Renal pelvis (tissue), 4 donors: ENCODE measurements around the gene FAM234A. TPM values are rescaled to one million over a fixed set of nuclear protein-coding genes. Genes with fewer than 3 reads are reported as not detected.
A peak's percentile ranks its signal among the peaks of the same experiment; 100 is the strongest.
"Not testable (repeated sequence)": the region's sequence is repeated elsewhere in the genome, so short reads cannot be mapped to it uniquely, and the experiment has no call there.

Experiments
- DNase-seq: peaks from one replicate; pipeline ENCODE4 v3.0.0-alpha.2; 2013
- polyA plus RNA-seq, 3 donors: library from polyadenylated mRNA; unstranded; fragments of 120-200 nt; gene quantifications; one replicate each; pipeline ENCODE4 v1.2.1, GENCODE V29; 2013; ENCODE audit not compliant: insufficient read length in 3 of 3

FAM234A gene
- polyA plus RNA-seq, 3 donors: 85.7 to 90.9 (median 87.4) TPM

- DNase-seq: no peak
Measured at GRCh38 chr16:228151-228851, 6.3 kb upstream of the FAM234A start.

GRCh38 chr16:228852-229730, 5.5 kb upstream of the FAM234A start, which contains the start of gene LUC7L:
Gene LUC7L (minus strand): TSS chr16:229449. CDS start chr16:229339, 110 bp downstream.
- peak; percentile 92 for DNase-seq

GRCh38 chr16:229731-230281, 4.8 kb upstream of the FAM234A start:
- no peak for DNase-seq

- not testable (repeated sequence) for DNase-seq
Measured at GRCh38 chr16:230351-230750, 4.3 kb upstream of the FAM234A start.

GRCh38 chr16:230949-231348, 3.7 kb upstream of the FAM234A start:
- no peak for DNase-seq

- DNase-seq: no peak
Measured at GRCh38 chr16:239948-240277, 5.3 kb downstream of the FAM234A start.

- DNase-seq: no peak
Measured at GRCh38 chr16:240559-240958, 5.9 kb downstream of the FAM234A start.

- no peak for DNase-seq
Measured at GRCh38 chr16:242281-242680, 7.7 kb downstream of the FAM234A start.

GRCh38 chr16:243348-243747, 8.7 kb downstream of the FAM234A start:
- DNase-seq: no peak

- no peak for DNase-seq
Measured at GRCh38 chr16:245105-245504, 10.5 kb downstream of the FAM234A start.

- DNase-seq: no peak
Measured at GRCh38 chr16:247027-247426, 12.4 kb downstream of the FAM234A start.

GRCh38 chr16:249431-249830, 14.8 kb downstream of the FAM234A start:
- no peak for DNase-seq

GRCh38 chr16:252366-253337, 18.0 kb downstream of the FAM234A start:
- DNase-seq: no peak

GRCh38 chr16:253833-254232, 19.2 kb downstream of the FAM234A start:
- no peak for DNase-seq

GRCh38 chr16:254461-254860, 19.8 kb downstream of the FAM234A start:
- DNase-seq: no peak

- DNase-seq: no peak
Measured at GRCh38 chr16:255183-255582, 20.6 kb downstream of the FAM234A start.

GRCh38 chr16:258091-258490, 23.5 kb downstream of the FAM234A start:
- not testable (repeated sequence) for DNase-seq

- DNase-seq: no peak
Measured at GRCh38 chr16:259226-259625, 24.6 kb downstream of the FAM234A start.

- no peak for DNase-seq
Measured at GRCh38 chr16:259814-260253, 25.2 kb downstream of the FAM234A start.

- no peak for DNase-seq
Measured at GRCh38 chr16:260326-260725, 25.7 kb downstream of the FAM234A start.

- no peak for DNase-seq
Measured at GRCh38 chr16:261031-261691, 26.5 kb downstream of the FAM234A start.
